Kidney epithelial cell (primary cell): ENCODE measurements around the gene IL4R. TPM values are rescaled to one million over a fixed set of nuclear protein-coding genes. Genes with fewer than 3 reads are reported as not detected.

Experiments used
- DNase-seq: peaks from one replicate; pipeline ENCODE4 v3.0.0-alpha.2; 2010; ENCODE audit warnings: low read depth
- H3K27me3 ChIP-seq: 2 replicates; pipeline ENCODE4 v1.6.0; 2011; ENCODE audit warnings: low read length; ENCODE audit not compliant: control insufficient read depth, insufficient read depth
- H3K36me3 ChIP-seq: 2 replicates; pipeline ENCODE4 v1.5.1; 2011; ENCODE audit warnings: low read length; ENCODE audit not compliant: control insufficient read depth, insufficient read depth
- H3K4me3 ChIP-seq: 2 replicates; pipeline ENCODE4 v1.5.1; 2011; ENCODE audit warnings: low read depth, mild to moderate bottlenecking, control low read depth, low read length
- total RNA-seq: library from RNA; depleted of rRNA; stranded (reverse); fragments of >200 nt; gene quantifications from 2 replicates; pipeline ENCODE4 v1.2.3, GENCODE V29; 2015
- TF ChIP-seq, protein P1 (sequence below): IDR thresholded peaks from 2 replicates; pipeline ENCODE4 v1.5.1; 2011; ENCODE audit warnings: mild to moderate bottlenecking, moderate library complexity, low read length, control low read depth, inconsistent platforms; ENCODE audit not compliant: insufficient read depth, poor library complexity, severe bottlenecking

Gene IL4R
- total RNA-seq, 1 donor from 2014 or later = 52.1 TPM

DNA sequence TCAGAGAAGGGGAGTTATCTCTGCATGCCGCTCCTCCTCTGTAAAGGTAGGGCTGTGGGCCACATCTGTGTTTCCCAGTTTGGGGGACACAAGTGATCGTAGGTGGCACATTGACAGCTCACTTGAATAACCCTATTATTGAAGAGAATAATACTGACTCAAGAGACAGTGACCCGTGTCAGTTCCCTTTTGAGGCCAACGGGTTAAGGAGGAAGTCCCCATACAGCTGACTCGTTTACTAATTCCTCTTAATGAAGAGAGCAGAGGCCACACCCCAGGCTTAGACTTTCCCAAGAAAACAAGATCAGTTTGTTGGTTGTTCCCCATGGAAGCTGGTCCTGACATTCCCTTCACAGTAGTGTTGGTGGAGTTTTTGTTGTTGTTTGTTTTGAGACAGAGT is 33.0 kb downstream of the IL4R start:
- TF ChIP-seq, protein P1, sequence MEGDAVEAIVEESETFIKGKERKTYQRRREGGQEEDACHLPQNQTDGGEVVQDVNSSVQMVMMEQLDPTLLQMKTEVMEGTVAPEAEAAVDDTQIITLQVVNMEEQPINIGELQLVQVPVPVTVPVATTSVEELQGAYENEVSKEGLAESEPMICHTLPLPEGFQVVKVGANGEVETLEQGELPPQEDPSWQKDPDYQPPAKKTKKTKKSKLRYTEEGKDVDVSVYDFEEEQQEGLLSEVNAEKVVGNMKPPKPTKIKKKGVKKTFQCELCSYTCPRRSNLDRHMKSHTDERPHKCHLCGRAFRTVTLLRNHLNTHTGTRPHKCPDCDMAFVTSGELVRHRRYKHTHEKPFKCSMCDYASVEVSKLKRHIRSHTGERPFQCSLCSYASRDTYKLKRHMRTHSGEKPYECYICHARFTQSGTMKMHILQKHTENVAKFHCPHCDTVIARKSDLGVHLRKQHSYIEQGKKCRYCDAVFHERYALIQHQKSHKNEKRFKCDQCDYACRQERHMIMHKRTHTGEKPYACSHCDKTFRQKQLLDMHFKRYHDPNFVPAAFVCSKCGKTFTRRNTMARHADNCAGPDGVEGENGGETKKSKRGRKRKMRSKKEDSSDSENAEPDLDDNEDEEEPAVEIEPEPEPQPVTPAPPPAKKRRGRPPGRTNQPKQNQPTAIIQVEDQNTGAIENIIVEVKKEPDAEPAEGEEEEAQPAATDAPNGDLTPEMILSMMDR = no peak
- Histone ChIP-seq H3K4me3 (no peak overlapping the region), H3K36me3 (peaks cover 6% of the 10 kb centered on the region), H3K27me3 (no peaks in the 10 kb centered on the region)
- DNase-seq = no peak

DNA sequence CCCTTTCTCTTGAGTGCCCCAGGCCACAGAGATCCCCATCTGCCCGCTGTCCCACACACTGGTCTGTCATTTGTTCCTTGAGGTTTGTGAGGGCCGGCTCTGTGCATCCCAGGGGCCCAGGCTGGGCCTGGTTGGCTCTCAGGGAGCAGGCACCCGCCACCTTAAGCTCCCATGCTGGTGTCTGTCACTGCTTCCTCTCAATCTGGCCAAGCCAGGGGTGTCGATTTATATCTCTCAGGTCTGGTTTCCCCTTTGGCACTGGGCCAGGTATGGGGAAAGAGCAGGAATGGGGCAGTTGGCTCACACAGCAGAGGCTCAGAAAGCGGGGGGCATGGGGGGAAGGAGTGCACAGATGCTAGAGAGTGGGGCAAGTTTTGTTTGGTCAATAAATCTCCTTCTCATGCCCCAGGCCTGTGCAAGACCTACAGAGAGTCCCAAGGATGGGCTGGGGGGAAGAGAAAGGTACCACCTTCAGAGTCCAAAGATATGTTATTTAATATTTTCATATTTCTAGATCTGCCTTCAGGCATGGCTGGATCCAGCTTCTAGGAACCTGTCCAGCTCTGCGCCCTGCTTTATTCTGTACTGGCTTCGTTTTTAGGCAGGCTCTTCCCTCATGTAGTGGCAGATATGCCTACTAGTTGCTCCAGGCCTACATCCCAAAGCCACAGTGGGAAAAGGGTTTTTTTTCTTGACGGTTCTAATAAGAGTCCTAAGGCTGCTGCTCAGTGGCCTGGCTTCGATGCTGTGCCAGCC is 34.3 kb downstream of the IL4R start:
- Histone ChIP-seq H3K27me3 (no peaks in the 10 kb centered on the region), H3K4me3 (no peak overlapping the region), H3K36me3 (peaks cover 3% of the 10 kb centered on the region)
- TF ChIP-seq, protein P1 = no peak
- no peak for DNase-seq

DNA sequence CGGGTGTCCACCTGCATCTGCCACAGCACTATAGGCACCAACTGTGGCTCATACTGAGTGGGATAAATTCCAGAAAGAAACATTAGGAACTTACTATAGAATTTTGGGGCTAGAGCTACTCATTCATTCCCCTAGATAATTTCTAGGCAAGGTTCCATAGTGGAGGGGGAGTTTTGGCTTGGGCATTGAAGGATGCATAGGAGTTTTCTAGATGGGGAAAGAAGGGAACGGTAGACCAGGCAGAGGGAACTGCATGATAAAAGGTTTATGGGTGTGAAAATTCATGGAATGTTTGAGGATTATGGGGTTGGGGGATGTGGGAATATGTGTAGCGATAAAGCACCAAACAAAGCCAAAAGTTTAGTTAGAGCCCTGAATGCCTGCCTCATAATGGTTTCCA is 35.5 kb downstream of the IL4R start:
- H3K27me3 ChIP-seq = no peaks in the 10 kb centered on the region
- TF ChIP-seq, protein P1 = no peak
- peaks cover 6% of the 10 kb centered on the region for H3K36me3 ChIP-seq
- H3K4me3 ChIP-seq = no peak overlapping the region
- DNase-seq = no peak

DNA sequence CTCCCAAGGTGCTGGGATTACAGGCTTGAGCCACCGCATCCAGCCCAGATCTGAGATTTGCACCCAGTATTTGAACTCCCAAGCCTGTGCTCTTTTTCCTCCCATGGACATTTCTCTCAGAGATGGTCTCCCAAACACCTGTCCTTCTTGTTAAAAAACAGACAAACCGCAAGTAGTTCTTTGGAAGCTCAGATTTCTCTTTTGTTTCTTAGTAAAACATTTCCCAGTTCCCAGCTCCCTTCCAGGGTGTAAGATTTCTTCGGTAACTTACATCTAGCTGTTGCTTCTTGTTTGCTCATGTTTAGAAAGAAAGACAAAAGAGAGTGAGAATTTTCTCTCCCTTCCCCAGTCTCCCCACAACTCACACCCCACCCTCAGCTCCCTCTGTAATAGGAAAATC is 36.2 kb downstream of the IL4R start:
- TF ChIP-seq, protein P1 = no peak
- no peak for DNase-seq
- Histone ChIP-seq H3K36me3 (peaks cover 6% of the 10 kb centered on the region), H3K27me3 (no peaks in the 10 kb centered on the region), H3K4me3 (no peak overlapping the region)

DNA sequence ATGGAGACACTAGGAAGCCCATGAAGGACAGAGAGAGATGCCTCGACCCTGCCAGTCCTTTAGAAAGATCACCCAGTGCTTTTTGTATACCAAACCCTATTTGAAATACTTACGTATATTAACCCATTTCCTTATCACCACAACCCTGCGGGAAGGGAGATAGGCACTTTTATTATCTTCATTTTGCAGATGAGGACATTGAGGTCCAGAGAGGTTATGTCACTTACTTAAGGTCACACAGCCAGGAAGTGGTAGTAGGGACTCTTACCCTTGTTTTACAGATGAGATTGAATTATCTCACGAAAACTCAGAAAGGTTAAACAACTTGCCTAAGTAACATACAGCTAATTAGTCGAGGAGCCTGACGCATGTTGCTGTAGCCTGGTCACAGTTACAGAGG is 38.2 kb downstream of the IL4R start:
- Histone ChIP-seq H3K27me3 (no peaks in the 10 kb centered on the region), H3K36me3 (peaks cover 7% of the 10 kb centered on the region), H3K4me3 (no peak overlapping the region)
- no peak for DNase-seq
- TF ChIP-seq, protein P1 = no peak

DNA sequence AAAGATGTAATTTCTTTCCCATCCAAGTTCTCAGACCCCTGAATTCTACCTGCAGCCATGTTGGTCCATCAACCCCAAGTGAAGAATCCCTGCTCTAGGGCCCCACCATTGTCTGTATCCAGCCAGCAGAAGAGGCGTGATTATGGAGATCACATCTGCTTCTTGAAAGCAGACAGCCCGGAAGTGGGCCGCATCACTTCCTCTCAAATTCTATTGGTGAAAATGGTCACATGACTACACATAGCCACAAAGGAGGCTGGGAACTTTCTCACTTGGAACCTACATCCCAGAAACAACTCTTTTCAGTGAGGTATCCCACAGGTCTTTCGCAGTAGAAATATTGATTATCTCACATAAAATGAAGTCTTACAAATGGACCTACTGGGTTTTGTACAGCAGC is 40.1 kb downstream of the IL4R start:
- no peak for DNase-seq
- H3K36me3 ChIP-seq = peaks cover 5% of the 10 kb centered on the region

More for the DNA sequence above, 40.1 kb downstream of the IL4R start:
- no peaks in the 10 kb centered on the region for H3K27me3 ChIP-seq
- no peak overlapping the region for H3K4me3 ChIP-seq
- TF ChIP-seq, protein P1 = no peak
